GM19452 (cell line): ENCODE measurements around the gene PRR19.
"Not testable (repeated sequence)": the region's sequence is repeated elsewhere in the genome, so short reads cannot be mapped to it uniquely, and the experiment has no call there.

ENCODE experiments used
- ATAC-seq: cut with Tn5 transposase; IDR thresholded peaks from one replicate; pipeline ENCODE4 v1.9.1; 2021; ENCODE audit not compliant: unreplicated experiment

PRR19 gene

GRCh38 chr19:42301646-42302203 lies at the start of gene PRR19:
TSS of gene PRR19 (plus strand) at chr19:42302132. CDS start at chr19:42309585, 7,453 bp downstream.
- ATAC-seq = peak; percentile 10

- no peak for ATAC-seq
Measured at GRCh38 chr19:42252365-42253244, 49.3 kb upstream of the PRR19 start.

GRCh38 chr19:42253245-42254088 lies 48.5 kb upstream of the PRR19 start:
- peak; percentile 26 for ATAC-seq

GRCh38 chr19:42254089-42254849 lies 47.7 kb upstream of the PRR19 start:
- ATAC-seq = peak; percentile 38

- peak; percentile 60 for ATAC-seq
Measured at GRCh38 chr19:42254850-42255765, 46.8 kb upstream of the PRR19 start, which contains the start of gene ERF. TSS of gene ERF (minus strand) at chr19:42255128. CDS start at chr19:42254999, 129 bp downstream.

GRCh38 chr19:42255766-42256745 lies 45.9 kb upstream of the PRR19 start:
- ATAC-seq = no peak

GRCh38 chr19:42257842-42258241 lies 44.1 kb upstream of the PRR19 start:
- ATAC-seq = not testable (repeated sequence)

GRCh38 chr19:42261763-42262162 lies 40.2 kb upstream of the PRR19 start:
- ATAC-seq = no peak

- ATAC-seq = not testable (repeated sequence)
Measured at GRCh38 chr19:42266105-42266504, 35.8 kb upstream of the PRR19 start.

- not testable (repeated sequence) for ATAC-seq
Measured at GRCh38 chr19:42266928-42267603, 34.9 kb upstream of the PRR19 start.

- ATAC-seq = no peak
Measured at GRCh38 chr19:42267644-42268141, 34.2 kb upstream of the PRR19 start.

- ATAC-seq = peak; percentile 49
Measured at GRCh38 chr19:42268142-42268703, 33.7 kb upstream of the PRR19 start.

- ATAC-seq = peak; percentile 77
Measured at GRCh38 chr19:42268704-42269477, 33.0 kb upstream of the PRR19 start, which contains the start of gene CIC. TSS of gene CIC (plus strand) at chr19:42269252. CDS start at chr19:42271784, 2,532 bp downstream.

GRCh38 chr19:42269478-42270345 lies 32.2 kb upstream of the PRR19 start:
- no peak for ATAC-seq

- no peak for ATAC-seq
Measured at GRCh38 chr19:42270346-42271044, 31.4 kb upstream of the PRR19 start.
